ENCODE results near the gene TMED5. TPM values are rescaled to one million over a fixed set of nuclear protein-coding genes. Genes with fewer than 3 reads are reported as not detected.

TMED5 gene
- total RNA-seq, 1 donor: 50.3 TPM

DNA sequence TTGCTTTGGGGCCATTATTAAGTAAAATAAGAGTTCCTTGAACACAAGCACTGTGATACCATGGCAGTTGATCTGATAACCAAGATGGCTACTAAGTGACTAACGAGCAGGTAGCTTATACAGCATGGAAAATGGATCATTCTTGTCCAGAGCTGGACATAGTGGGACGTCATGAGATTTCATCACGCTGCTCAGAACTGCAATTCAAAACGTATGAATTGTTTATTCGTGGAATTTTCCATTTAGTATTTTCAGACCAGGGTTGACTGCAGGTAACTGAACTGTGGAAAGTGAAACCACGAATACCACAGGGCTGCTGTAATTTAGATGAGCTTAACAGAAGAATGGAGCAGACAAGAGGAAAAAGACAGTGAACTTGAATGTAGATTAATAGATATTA lies 39.2 kb upstream of the TMED5 start:
- Histone ChIP-seq H3K4me1 (ENCODE audit: insufficient read depth, low read length) (no peaks in the 10 kb centered on the region), H3K27ac (ENCODE audit: low read depth, low read length) (no peak overlapping the region), H3K36me3 (ENCODE audit: insufficient read depth, low read length) (peaks cover 32% of the 10 kb centered on the region), H3K4me3 (ENCODE audit: insufficient read depth, low read length) (no peak overlapping the region), H2AFZ (ENCODE audit: low read length) (no peak overlapping the region), H3K4me2 (ENCODE audit: insufficient read depth, low read length) (no peak overlapping the region), H4K20me1 (ENCODE audit: insufficient read depth, low read length) (no peaks in the 10 kb centered on the region), H3K9me3 (ENCODE audit: low read depth, low read length) (no peaks in the 10 kb centered on the region), H3K79me2 (ENCODE audit: insufficient read depth, low read length) (no peaks in the 10 kb centered on the region), H3K27me3 (ENCODE audit: insufficient read depth, low read length) (no peaks in the 10 kb centered on the region)
- TF ChIP-seq CTCF (IDR thresholded peaks at IDR 0.05; ENCODE audit: extremely low read depth, low read depth, low read length): no peak
- DNase-seq (ENCODE audit: insufficient read length, low spot score, missing footprints): no peak

DNA sequence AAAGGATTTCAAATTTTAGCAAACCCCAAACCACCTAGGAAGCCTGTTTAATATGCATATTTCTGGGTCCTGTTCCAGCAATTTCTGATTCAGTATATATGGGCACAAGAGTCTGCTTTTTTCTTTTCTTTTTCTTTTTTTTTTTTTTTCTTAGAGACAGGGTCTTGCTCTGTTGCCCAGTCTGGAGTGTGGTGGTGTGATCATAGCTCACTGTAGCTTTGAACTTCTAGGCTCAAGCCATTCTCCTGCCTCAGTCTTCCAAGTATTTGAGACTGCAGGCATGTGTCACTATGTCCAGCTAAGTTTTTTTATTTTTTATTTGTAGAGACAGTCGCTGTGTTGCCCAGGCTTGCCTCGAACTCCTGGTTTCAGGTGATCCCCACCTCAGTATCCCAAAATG lies 35.1 kb upstream of the TMED5 start:
- H3K36me3 ChIP-seq (ENCODE audit: insufficient read depth, low read length): peaks cover 13% of the 10 kb centered on the region
- no peak for TF ChIP-seq CTCF (IDR thresholded peaks at IDR 0.05; ENCODE audit: extremely low read depth, low read depth, low read length)
- DNase-seq (ENCODE audit: insufficient read length, low spot score, missing footprints): no peak
- H4K20me1 ChIP-seq (ENCODE audit: insufficient read depth, low read length): no peaks in the 10 kb centered on the region
- no peak overlapping the region for H3K4me2 ChIP-seq (ENCODE audit: insufficient read depth, low read length)
- no peak overlapping the region for H2AFZ ChIP-seq (ENCODE audit: low read length)
- no peaks in the 10 kb centered on the region for H3K27me3 ChIP-seq (ENCODE audit: insufficient read depth, low read length)
- H3K27ac ChIP-seq (ENCODE audit: low read depth, low read length): no peak overlapping the region
- H3K79me2 ChIP-seq (ENCODE audit: insufficient read depth, low read length): no peaks in the 10 kb centered on the region
- no peaks in the 10 kb centered on the region for H3K4me1 ChIP-seq (ENCODE audit: insufficient read depth, low read length)
- no peak overlapping the region for H3K4me3 ChIP-seq (ENCODE audit: insufficient read depth, low read length)
- H3K9me3 ChIP-seq (ENCODE audit: low read depth, low read length): no peaks in the 10 kb centered on the region

DNA sequence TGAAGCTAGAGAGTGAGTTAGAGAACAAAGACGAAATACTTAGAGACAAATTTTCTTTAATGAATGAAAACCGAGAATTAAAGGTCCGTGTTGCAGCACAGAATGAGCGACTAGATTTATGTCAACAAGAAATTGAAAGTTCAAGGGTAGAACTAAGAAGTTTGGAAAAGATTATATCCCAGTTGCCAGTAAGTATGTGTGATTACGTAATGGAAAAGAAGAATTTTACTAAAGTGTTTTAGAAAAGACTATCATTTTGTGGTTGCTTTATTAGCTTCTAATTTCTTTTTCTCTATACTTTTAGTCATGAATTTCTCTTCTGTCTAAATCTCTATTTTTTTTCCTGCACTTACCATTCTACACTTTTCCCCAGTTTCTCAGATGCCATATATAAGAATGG lies 27.0 kb upstream of the TMED5 start:
- no peaks in the 10 kb centered on the region for H3K27me3 ChIP-seq (ENCODE audit: insufficient read depth, low read length)
- no peaks in the 10 kb centered on the region for H3K79me2 ChIP-seq (ENCODE audit: insufficient read depth, low read length)
- no peaks in the 10 kb centered on the region for H3K4me1 ChIP-seq (ENCODE audit: insufficient read depth, low read length)
- H3K36me3 ChIP-seq (ENCODE audit: insufficient read depth, low read length): peaks cover 5% of the 10 kb centered on the region
- peak overlapping the region; percentile 50 for H3K4me3 ChIP-seq (ENCODE audit: insufficient read depth, low read length)
- peak overlapping the region; percentile 58 for H3K4me2 ChIP-seq (ENCODE audit: insufficient read depth, low read length)
- H4K20me1 ChIP-seq (ENCODE audit: insufficient read depth, low read length): no peaks in the 10 kb centered on the region
- TF ChIP-seq CTCF (IDR thresholded peaks at IDR 0.05; ENCODE audit: extremely low read depth, low read depth, low read length): no peak
- H2AFZ ChIP-seq (ENCODE audit: low read length): peak overlapping the region; percentile 49
- no peak for DNase-seq (ENCODE audit: insufficient read length, low spot score, missing footprints)
- H3K27ac ChIP-seq (ENCODE audit: low read depth, low read length): no peak overlapping the region
- no peaks in the 10 kb centered on the region for H3K9me3 ChIP-seq (ENCODE audit: low read depth, low read length)

DNA sequence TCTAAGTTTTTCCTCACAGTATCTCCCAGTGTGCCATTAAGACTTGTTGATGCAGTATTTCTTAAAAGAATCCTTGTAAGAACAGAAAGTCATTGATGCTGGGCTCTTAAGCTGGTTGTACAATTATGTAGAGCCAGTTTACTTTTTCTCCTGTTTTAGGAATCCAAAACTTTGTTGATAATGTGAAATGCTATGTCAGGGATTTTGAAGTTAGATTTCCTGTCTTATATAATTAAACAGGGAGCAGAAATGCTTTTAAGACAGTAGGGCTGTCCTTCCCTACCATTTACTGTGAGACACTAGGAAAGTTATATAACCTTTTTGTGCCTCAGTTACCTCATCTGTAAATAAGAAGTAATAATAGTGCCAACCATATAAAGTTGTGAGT lies 26.3 kb upstream of the TMED5 start:
- H3K36me3 ChIP-seq (ENCODE audit: insufficient read depth, low read length): peaks cover 5% of the 10 kb centered on the region
- no peak overlapping the region for H3K27ac ChIP-seq (ENCODE audit: low read depth, low read length)
- TF ChIP-seq CTCF (IDR thresholded peaks at IDR 0.05; ENCODE audit: extremely low read depth, low read depth, low read length): no peak
- H3K27me3 ChIP-seq (ENCODE audit: insufficient read depth, low read length): no peaks in the 10 kb centered on the region
- no peaks in the 10 kb centered on the region for H4K20me1 ChIP-seq (ENCODE audit: insufficient read depth, low read length)
- H3K4me2 ChIP-seq (ENCODE audit: insufficient read depth, low read length): no peak overlapping the region
- H3K79me2 ChIP-seq (ENCODE audit: insufficient read depth, low read length): no peaks in the 10 kb centered on the region
- no peaks in the 10 kb centered on the region for H3K4me1 ChIP-seq (ENCODE audit: insufficient read depth, low read length)
- no peak for DNase-seq (ENCODE audit: insufficient read length, low spot score, missing footprints)
- no peak overlapping the region for H2AFZ ChIP-seq (ENCODE audit: low read length)
- H3K9me3 ChIP-seq (ENCODE audit: low read depth, low read length): no peaks in the 10 kb centered on the region
- no peak overlapping the region for H3K4me3 ChIP-seq (ENCODE audit: insufficient read depth, low read length)
